ENCODE data around the gene CLINT1. TPM values are rescaled to one million over a fixed set of nuclear protein-coding genes. Genes with fewer than 3 reads are reported as not detected.

Gene CLINT1
- 100 to 1,000 TPM in 1 of 2 donors, 10 to 100 TPM in 1; 70.7 to 171 TPM for total RNA-seq
- polyA plus RNA-seq = 10 to 100 TPM; 39.7 to 61.7 TPM
- long read RNA-seq, donor 1, transcript CLINT1-208 (2 exons, 2,905 nt) = major isoform, 12 of 53 reads
- long read RNA-seq, donor 1, transcript CLINT1-201 (12 exons, 3,440 nt) = minor isoform, 6 of 53 reads
- long read RNA-seq, donor 1, partial matches to known transcripts = 31 of 53 reads
- long read RNA-seq, donor 1, other reads (novel, unspliced or antisense) = 0 of 53 reads
- long read RNA-seq, donor 2, partial matches to known transcripts = 14 of 21 reads
- long read RNA-seq, donor 2, other reads (novel, unspliced or antisense) = 0 of 21 reads
- long read RNA-seq, donor 3, transcript CLINT1-208 (2 exons, 2,905 nt) = major isoform, 12 of 22 reads
- long read RNA-seq, donor 3, partial matches to known transcripts = 6 of 22 reads
- long read RNA-seq, donor 3, other reads (novel, unspliced or antisense) = 0 of 22 reads
- long read RNA-seq, donor 4, partial matches to known transcripts = 0 of 5 reads
- long read RNA-seq, donor 4, other reads (novel, unspliced or antisense) = 0 of 5 reads
- long read RNA-seq, donor 5, transcript CLINT1-208 (2 exons, 2,905 nt) = minor isoform, 8 of 94 reads
- long read RNA-seq, donor 5, transcript CLINT1-201 (12 exons, 3,440 nt) = major isoform, 9 of 94 reads
- long read RNA-seq, donor 5, transcript CLINT1-207 (12 exons, 2,346 nt) = minor isoform, 6 of 94 reads
- long read RNA-seq, donor 5, partial matches to known transcripts = 69 of 94 reads
- long read RNA-seq, donor 5, other reads (novel, unspliced or antisense) = 0 of 94 reads

DNA sequence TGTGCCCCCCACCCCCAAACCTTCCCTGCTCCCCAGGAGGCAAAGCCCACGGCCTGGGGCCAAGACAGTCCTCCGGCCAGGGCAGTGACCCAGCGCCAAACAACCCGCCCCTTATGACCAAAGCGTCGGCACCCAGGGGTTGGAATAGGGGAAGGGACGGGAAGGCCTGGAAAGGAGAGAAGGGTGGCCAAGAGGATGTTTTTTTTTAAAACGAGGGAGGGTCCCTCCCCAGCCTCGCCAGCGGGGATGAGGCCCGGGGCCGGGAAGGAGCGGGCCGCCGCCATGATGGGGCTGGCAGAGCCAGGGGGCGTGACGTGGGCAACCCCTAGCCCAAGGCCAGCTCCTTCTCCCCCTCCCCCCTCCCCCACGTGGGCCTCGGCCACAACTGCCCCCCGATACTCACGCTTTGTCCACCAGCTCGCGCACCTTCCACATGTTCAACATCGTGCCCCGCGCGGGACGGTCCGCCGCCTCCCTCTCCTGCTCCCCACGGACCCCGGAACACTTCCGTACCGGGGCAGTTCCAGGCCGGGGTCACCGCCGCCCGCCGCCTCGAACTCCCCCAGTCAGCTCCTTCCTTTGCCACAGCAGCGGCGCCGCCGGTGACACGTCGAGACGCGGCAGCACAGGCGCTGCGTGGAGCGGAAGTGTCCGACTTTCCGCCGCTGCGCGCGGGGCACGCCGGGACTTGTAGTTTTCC, at the start of gene CLINT1:
Gene CLINT1 (minus strand): TSS at position 619 of the 700 bp plus-strand sequence. CDS start 175 bp downstream, at position 444.
- TF ChIP-seq, protein P1, sequence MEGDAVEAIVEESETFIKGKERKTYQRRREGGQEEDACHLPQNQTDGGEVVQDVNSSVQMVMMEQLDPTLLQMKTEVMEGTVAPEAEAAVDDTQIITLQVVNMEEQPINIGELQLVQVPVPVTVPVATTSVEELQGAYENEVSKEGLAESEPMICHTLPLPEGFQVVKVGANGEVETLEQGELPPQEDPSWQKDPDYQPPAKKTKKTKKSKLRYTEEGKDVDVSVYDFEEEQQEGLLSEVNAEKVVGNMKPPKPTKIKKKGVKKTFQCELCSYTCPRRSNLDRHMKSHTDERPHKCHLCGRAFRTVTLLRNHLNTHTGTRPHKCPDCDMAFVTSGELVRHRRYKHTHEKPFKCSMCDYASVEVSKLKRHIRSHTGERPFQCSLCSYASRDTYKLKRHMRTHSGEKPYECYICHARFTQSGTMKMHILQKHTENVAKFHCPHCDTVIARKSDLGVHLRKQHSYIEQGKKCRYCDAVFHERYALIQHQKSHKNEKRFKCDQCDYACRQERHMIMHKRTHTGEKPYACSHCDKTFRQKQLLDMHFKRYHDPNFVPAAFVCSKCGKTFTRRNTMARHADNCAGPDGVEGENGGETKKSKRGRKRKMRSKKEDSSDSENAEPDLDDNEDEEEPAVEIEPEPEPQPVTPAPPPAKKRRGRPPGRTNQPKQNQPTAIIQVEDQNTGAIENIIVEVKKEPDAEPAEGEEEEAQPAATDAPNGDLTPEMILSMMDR (IDR thresholded peaks at IDR 0.05; ENCODE audit: control extremely low read depth, extremely low read depth) = no peak
- peaks cover 0 to 12% (median 6%) of the 10 kb centered on the region in 5 donors for H3K4me1 ChIP-seq (ENCODE audit: control insufficient read depth in 5 of 5, insufficient read depth in 5 of 5, low read length in 5 of 5)
- peak within 1 kb of the TSS; percentile 82 for H3K4me3 ChIP-seq
- H3K27me3 ChIP-seq (ENCODE audit: control insufficient read depth in 3 of 3, insufficient read depth in 3 of 3, low read length in 2 of 3) = no peaks in the 10 kb centered on the region
- H3K36me3 ChIP-seq (ENCODE audit: control insufficient read depth in 4 of 4, insufficient read depth in 4 of 4, low read length in 4 of 4) = no peaks in the 10 kb centered on the region
- H3K9me3 ChIP-seq (ENCODE audit: control insufficient read depth in 4 of 4, insufficient read depth in 3 of 4, low read length in 3 of 4) = no peaks in the 10 kb centered on the region
- WGBS, 2 donors = 0% methylated on average over 47 to 59 of the region's 59 CpGs
- H3K9ac ChIP-seq (ENCODE audit: insufficient read depth in 1 of 2, low read length in 2 of 2) = peak within 1 kb of the TSS; percentile 86 to 92
- peak; percentile 96 for ATAC-seq (ENCODE audit: insufficient read depth, low FRiP score)
- DNase-seq = peak; percentile 91 to 94 (median 92)
- H3K27ac ChIP-seq (ENCODE audit: low read depth in 1 of 2, low read length in 1 of 2) = peak within 1 kb of the TSS; percentile 95 to 97

DNA sequence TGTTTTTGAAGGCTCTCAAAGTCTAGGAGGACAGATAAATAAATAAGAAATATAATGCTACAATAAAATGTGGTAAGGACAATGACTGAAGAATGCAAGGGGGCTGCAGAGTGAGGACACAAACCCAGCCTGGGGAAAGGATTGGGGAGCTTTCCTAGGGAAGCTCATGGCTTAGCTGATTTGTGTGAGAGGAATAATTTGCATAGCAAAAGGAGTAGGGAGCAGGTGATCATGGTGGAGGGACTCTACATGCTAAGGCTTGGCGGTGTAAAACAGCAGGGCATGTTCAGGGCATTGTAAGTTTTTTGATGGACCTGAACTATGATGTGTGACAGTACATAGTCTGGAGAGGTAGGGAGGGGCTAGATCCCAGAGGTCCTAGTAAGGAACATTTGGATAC, 49.5 kb upstream of the CLINT1 start:
- Histone ChIP-seq H3K4me1 (ENCODE audit: control insufficient read depth in 5 of 5, insufficient read depth in 5 of 5, low read length in 5 of 5) (peaks cover 0 to 3% (median 0%) of the 10 kb centered on the region in 5 donors), H3K9me3 (ENCODE audit: control insufficient read depth in 4 of 4, insufficient read depth in 3 of 4, low read length in 3 of 4) (no peaks in the 10 kb centered on the region), H3K9ac (ENCODE audit: insufficient read depth in 1 of 2, low read length in 2 of 2) (no peak overlapping the region), H3K27me3 (ENCODE audit: control insufficient read depth in 3 of 3, insufficient read depth in 3 of 3, low read length in 2 of 3) (no peaks in the 10 kb centered on the region), H3K36me3 (ENCODE audit: control insufficient read depth in 4 of 4, insufficient read depth in 4 of 4, low read length in 4 of 4) (no peaks in the 10 kb centered on the region), H3K27ac (ENCODE audit: low read depth in 1 of 2, low read length in 1 of 2) (no peak overlapping the region), H3K4me3 (no peak overlapping the region)
- TF ChIP-seq, protein P1 (IDR thresholded peaks at IDR 0.05; ENCODE audit: control extremely low read depth, extremely low read depth) = no peak
- ATAC-seq (ENCODE audit: insufficient read depth, low FRiP score) (no peak), DNase-seq (no peak)
- WGBS, 2 donors = 92 to 100% methylated on average over 1 of the region's 1 CpG

DNA sequence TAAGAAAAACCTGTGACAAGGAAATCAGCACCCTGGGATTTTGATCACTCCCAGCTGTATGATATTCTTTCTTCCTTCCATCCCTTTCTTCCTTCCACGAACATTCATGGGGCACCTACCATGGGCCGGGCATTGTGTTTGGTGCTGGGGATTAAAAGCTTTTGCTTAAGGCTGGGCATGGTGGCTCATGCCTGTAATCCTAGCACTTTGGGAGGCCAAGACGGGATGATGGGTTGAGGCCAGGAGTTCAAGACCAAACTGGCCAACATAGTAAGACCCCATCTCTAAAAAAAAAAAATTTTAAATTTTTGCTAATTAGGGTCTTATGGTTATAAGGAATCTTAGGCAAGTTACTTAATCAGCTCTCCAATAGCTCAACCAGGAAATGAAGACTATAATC, 48.5 kb upstream of the CLINT1 start:
- ATAC-seq (ENCODE audit: insufficient read depth, low FRiP score) = no peak
- no peaks in the 10 kb centered on the region for H3K36me3 ChIP-seq (ENCODE audit: control insufficient read depth in 4 of 4, insufficient read depth in 4 of 4, low read length in 4 of 4)
- no peak overlapping the region for H3K27ac ChIP-seq (ENCODE audit: low read depth in 1 of 2, low read length in 1 of 2)
- H3K4me1 ChIP-seq (ENCODE audit: control insufficient read depth in 5 of 5, insufficient read depth in 5 of 5, low read length in 5 of 5) = no peaks in the 10 kb centered on the region
- DNase-seq = no peak
- WGBS, 2 donors = 96% methylated on average over 3 of the region's 3 CpGs
- no peaks in the 10 kb centered on the region for H3K27me3 ChIP-seq (ENCODE audit: control insufficient read depth in 3 of 3, insufficient read depth in 3 of 3, low read length in 2 of 3)
- H3K4me3 ChIP-seq = no peak overlapping the region
- no peak overlapping the region for H3K9ac ChIP-seq (ENCODE audit: insufficient read depth in 1 of 2, low read length in 2 of 2)
- TF ChIP-seq, protein P1 (IDR thresholded peaks at IDR 0.05; ENCODE audit: control extremely low read depth, extremely low read depth) = no peak
- no peaks in the 10 kb centered on the region for H3K9me3 ChIP-seq (ENCODE audit: control insufficient read depth in 4 of 4, insufficient read depth in 3 of 4, low read length in 3 of 4)
